ENCODE data around the gene PRKG1.

GRCh38 chr10:51879238-51879637 lies 805.0 kb downstream of the PRKG1 start:
- TF ChIP-seq CTCF (IDR thresholded peaks at IDR 0.05) (no peak), STAT6 (CRISPR knock-in tag; conservative IDR thresholded peaks at IDR 0.05; ENCODE audit: low read depth) (no peak), GRHL2 (CRISPR knock-in tag; IDR thresholded peaks at IDR 0.05; ENCODE audit: insufficient replicate concordance, severe bottlenecking) (no peak), SP1 (CRISPR knock-in tag; conservative IDR thresholded peaks at IDR 0.05) (no peak), ZNF121 (CRISPR knock-in tag; IDR thresholded peaks at IDR 0.05) (no peak), MXD4 (CRISPR knock-in tag; IDR thresholded peaks at IDR 0.05; ENCODE audit: borderline replicate concordance) (no peak), ESRRA (CRISPR knock-in tag; IDR thresholded peaks at IDR 0.05; ENCODE audit: borderline replicate concordance) (no peak), ZNF281 (CRISPR knock-in tag; IDR thresholded peaks at IDR 0.05) (no peak), ZNF317 (CRISPR knock-in tag; IDR thresholded peaks at IDR 0.05; ENCODE audit: borderline replicate concordance, low read depth) (no peak), USF2 (CRISPR knock-in tag; IDR thresholded peaks at IDR 0.05) (no peak), ZMAT4 (CRISPR knock-in tag; IDR thresholded peaks at IDR 0.05) (no peak), AR (CRISPR knock-in tag; IDR thresholded peaks at IDR 0.05) (no peak), ZNF512 (CRISPR knock-in tag; IDR thresholded peaks at IDR 0.05; ENCODE audit: borderline replicate concordance) (no peak)

All from WTC11 (cell line).